PC-3 (cell line): ENCODE data around the gene UGGT2.

Experiments used
- EZH2 ChIP-seq: fragments of 300-600 bp; sonication (generic); IDR thresholded peaks from one replicate; pipeline ENCODE4 v1.6.1; 2017; ENCODE audit warnings: antibody characterized with exemption, mild to moderate bottlenecking, low read length; ENCODE audit not compliant: unreplicated experiment
- TF ChIP-seq, protein P1 (sequence below): fragments of 300-600 bp; sonication (generic); conservative IDR thresholded peaks from 2 replicates; pipeline ENCODE4 v1.5.1; 2017; ENCODE audit warnings: antibody characterized with exemption, low read depth, mild to moderate bottlenecking, low read length

DNA sequence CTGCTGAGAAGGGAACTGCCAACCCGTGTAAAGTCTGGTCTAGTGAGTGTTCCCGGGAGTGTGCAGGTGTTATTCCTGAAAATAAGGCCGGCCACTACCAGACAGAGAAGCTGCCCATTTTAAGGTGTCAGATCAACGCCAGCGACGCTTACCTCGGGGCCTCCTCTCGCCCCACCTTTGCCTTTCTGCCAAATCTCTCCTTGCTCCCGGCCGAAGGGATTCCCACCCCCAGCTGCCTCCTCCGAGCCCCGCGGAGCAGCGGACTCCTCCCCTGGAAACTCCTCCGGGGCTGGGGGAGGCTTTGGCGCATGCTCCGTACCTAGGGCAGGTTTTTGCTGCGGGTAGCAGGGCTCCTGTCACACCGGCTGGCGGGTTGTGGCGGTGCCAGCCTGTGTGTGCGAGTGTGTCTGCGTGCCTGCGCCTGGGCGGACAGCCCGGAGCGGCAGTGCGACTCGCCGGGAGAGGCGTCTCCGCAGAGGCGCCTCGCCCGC is 36.6 kb upstream of the UGGT2 start, which contains the start of gene HS6ST3:
- TF ChIP-seq, protein P1, sequence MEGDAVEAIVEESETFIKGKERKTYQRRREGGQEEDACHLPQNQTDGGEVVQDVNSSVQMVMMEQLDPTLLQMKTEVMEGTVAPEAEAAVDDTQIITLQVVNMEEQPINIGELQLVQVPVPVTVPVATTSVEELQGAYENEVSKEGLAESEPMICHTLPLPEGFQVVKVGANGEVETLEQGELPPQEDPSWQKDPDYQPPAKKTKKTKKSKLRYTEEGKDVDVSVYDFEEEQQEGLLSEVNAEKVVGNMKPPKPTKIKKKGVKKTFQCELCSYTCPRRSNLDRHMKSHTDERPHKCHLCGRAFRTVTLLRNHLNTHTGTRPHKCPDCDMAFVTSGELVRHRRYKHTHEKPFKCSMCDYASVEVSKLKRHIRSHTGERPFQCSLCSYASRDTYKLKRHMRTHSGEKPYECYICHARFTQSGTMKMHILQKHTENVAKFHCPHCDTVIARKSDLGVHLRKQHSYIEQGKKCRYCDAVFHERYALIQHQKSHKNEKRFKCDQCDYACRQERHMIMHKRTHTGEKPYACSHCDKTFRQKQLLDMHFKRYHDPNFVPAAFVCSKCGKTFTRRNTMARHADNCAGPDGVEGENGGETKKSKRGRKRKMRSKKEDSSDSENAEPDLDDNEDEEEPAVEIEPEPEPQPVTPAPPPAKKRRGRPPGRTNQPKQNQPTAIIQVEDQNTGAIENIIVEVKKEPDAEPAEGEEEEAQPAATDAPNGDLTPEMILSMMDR, result no peak
- TF ChIP-seq EZH2, result no peak
